HG03521 (cell line): ENCODE measurements around the gene RAB40A.
"Not testable (repeated sequence)": the region's sequence is repeated elsewhere in the genome, so short reads cannot be mapped to it uniquely, and the experiment has no call there.

ENCODE experiments used
- ATAC-seq: cut with Tn5 transposase; IDR thresholded peaks from one replicate; pipeline ENCODE4 v1.9.1; 2021; ENCODE audit warnings: mild to moderate bottlenecking, moderate library complexity; ENCODE audit not compliant: unreplicated experiment

Gene RAB40A

GRCh38 chrX:103464774-103465117 is 54.5 kb downstream of the RAB40A start:
- peak; percentile 95 for ATAC-seq

GRCh38 chrX:103464072-103464773 is 55.1 kb downstream of the RAB40A start:
- ATAC-seq: peak; percentile 64

GRCh38 chrX:103461156-103461555 is 58.1 kb downstream of the RAB40A start:
- no peak for ATAC-seq

- not testable (repeated sequence) for ATAC-seq
Measured at GRCh38 chrX:103460001-103460755, 59.1 kb downstream of the RAB40A start.

- ATAC-seq: no peak
Measured at GRCh38 chrX:103453655-103454054, 65.6 kb downstream of the RAB40A start.
